Measurements from ENCODE around the gene C21orf58.

DNA sequence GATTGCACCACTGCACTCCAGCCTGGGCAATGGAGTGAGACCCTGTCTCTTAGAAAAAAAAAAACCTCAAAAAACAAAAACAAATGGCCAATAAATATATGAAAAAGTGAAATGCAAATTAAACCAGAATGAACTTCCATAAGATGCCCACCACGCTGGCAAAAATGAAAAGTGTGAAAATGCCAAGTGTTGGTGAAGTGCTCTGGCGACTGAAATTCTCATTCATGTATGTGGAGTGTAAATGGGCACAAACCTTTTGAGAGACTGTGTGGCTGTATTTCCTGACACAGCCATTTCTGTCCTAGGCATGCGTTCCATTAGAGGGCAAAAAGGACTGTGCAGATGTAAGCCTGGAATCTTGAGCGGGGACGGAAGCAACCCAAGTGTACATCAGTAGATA is 19.2 kb downstream of the C21orf58 start:
- TF ChIP-seq CTCF (IDR thresholded peaks at IDR 0.05): no peak
- no peak for TF ChIP-seq POLR2A (IDR thresholded peaks at IDR 0.05)
